Activated naive CD4-positive, alpha-beta T cell treated with anti-CD3 and anti-CD28 coated beads, Interleukin-2, amount 50 U/mL, for 72 hours (primary cell): ENCODE measurements around the gene WDR49. TPM values are rescaled to one million over a fixed set of nuclear protein-coding genes. Genes with fewer than 3 reads are reported as not detected.
A peak's percentile ranks its signal among the peaks of the same experiment; 100 is the strongest.

ENCODE experiments used
- ATAC-seq, 2 donors: fragments of 150-1000 bp; cut with Tn5 transposase; 2 replicates each; pipeline ENCODE4 v1.10.0; 2021; ENCODE audit warnings: mild to moderate bottlenecking in 2 of 2, moderate library complexity in 2 of 2
- DNase-seq, 2 donors: peaks; one replicate each; pipeline ENCODE4 v3.0.0; 2021 to 2022; ENCODE audit warnings: low spot score in 2 of 2
- H3K27ac Mint-ChIP-seq, 2 donors: one replicate each; pipeline ENCODE4 v1.8.0; 2022; ENCODE audit warnings: mild to moderate bottlenecking in 2 of 2, mixed read lengths in 2 of 2
- H3K36me3 Mint-ChIP-seq, 2 donors: one replicate each; pipeline ENCODE4 v1.8.0; 2022; ENCODE audit warnings: mixed read lengths in 2 of 2
- H3K9me3 Mint-ChIP-seq, 2 donors: one replicate each; pipeline ENCODE4 v1.8.0; 2022; ENCODE audit warnings: mixed read lengths in 2 of 2
- total RNA-seq, 2 donors: library from RNA; stranded (reverse); gene quantifications; one replicate each; pipeline ENCODE4 v1.2.3, GENCODE V29; 2022

WDR49 gene
- 1 to 10 TPM in 1 of 2 donors, under 1 TPM in 1; 0.18 to 1.1 TPM for total RNA-seq

GRCh38 chr3:167653760-167654159 is at the start of gene WDR49:
WDR49 (minus strand) TSS chr3:167653942; CDS start chr3:167653425, 517 bp downstream.
- no peak for ATAC-seq
- Mint-ChIP-seq H3K9me3 (no peaks in the 10 kb centered on the region), H3K36me3 (no peaks in the 10 kb centered on the region), H3K27ac (no peak within 1 kb of the TSS)
- no peak for DNase-seq

DNA sequence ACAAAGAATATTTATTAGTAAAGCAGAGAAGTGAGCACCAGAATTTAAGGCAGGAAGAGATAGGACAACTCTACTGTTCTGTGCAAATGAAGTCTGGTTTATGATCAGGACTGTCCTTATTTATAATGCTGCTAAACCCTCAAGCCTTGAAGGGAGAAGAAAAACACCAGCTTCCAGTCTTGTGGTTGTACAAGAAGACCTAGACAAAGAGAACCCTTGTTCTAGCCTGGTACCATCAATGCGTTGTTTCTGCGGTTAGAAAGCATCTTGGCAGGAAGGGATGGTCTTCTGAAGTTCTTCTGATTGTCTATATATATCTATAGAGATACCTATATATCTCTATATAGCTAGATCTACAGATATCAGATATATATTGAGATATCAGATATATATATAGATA is 47.2 kb upstream of the WDR49 start:
- Mint-ChIP-seq H3K36me3 (peaks cover 4 to 5% of the 10 kb centered on the region in 2 donors), H3K9me3 (no peaks in the 10 kb centered on the region), H3K27ac (peak overlapping the region in 1 of 2 donors; percentile 4)
- ATAC-seq (no peak), DNase-seq (no peak)

DNA sequence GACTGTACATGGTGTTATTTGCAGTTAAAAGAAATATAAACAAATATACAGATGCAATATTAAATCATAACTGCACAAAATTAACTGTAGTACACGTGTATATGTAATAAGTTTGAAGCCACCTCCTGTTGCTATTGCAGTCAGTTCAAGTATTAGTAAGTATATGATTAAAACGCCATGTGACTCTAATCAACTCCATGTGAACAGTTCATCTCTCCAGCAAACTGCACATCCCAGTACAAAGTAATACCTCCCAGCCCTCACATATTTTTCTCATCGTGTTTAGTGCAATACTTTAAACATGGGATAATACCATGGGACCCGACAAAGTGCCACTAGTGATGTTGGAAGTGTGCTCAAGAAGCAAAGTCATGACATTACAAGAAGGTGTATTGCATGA is 46.3 kb upstream of the WDR49 start:
- Mint-ChIP-seq H3K36me3 (peaks cover 0 to 5% of the 10 kb centered on the region in 2 donors), H3K27ac (no peak overlapping the region), H3K9me3 (no peaks in the 10 kb centered on the region)
- ATAC-seq (no peak), DNase-seq (no peak)

GRCh38 chr3:167694121-167694520 is 40.4 kb upstream of the WDR49 start:
- DNase-seq = no peak
- Mint-ChIP-seq H3K27ac (no peak overlapping the region), H3K9me3 (no peaks in the 10 kb centered on the region), H3K36me3 (peaks cover 13 to 24% of the 10 kb centered on the region in 2 donors)
- ATAC-seq = no peak

DNA sequence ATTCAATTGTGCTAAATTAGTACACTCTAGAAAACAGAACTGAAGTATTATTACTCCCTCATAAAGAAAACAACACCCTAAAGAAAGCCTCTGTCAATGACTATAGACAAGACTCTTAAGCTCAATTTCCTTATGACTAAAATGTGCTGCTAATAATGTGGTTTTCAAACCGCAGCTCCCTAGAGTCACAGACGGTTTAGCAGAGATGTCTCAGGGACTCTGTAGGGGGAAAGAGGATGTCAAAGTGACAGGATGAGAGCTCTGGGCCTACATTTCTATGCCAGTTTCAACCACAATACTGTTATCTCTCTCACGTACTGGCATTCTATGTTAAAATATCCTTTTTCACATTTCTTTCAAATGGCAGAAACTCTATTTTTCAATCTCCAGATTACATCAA is 37.6 kb upstream of the WDR49 start:
- ATAC-seq (peak; percentile 98 to 100), DNase-seq (peak in 1 of 2 donors; percentile 33)
- Mint-ChIP-seq H3K27ac (no peak overlapping the region), H3K36me3 (peaks cover 13 to 25% of the 10 kb centered on the region in 2 donors), H3K9me3 (no peaks in the 10 kb centered on the region)

- peak; percentile 52 to 67 for ATAC-seq
- H3K36me3 Mint-ChIP-seq = peaks cover 5 to 24% of the 10 kb centered on the region in 2 donors
- peak in 1 of 2 donors; percentile 71 for DNase-seq
- no peaks in the 10 kb centered on the region for H3K9me3 Mint-ChIP-seq
- no peak overlapping the region for H3K27ac Mint-ChIP-seq
These were observed 30.7 kb upstream of the WDR49 start for GRCh38 chr3:167684388-167684993.

- ATAC-seq (no peak), DNase-seq (no peak)
- H3K9me3 Mint-ChIP-seq = peaks cover 21 to 24% of the 10 kb centered on the region in 2 donors
- H3K36me3 Mint-ChIP-seq = peaks cover 36 to 65% of the 10 kb centered on the region in 2 donors
- no peak overlapping the region for H3K27ac Mint-ChIP-seq
These were observed 25.8 kb upstream of the WDR49 start for GRCh38 chr3:167679526-167679925.

DNA sequence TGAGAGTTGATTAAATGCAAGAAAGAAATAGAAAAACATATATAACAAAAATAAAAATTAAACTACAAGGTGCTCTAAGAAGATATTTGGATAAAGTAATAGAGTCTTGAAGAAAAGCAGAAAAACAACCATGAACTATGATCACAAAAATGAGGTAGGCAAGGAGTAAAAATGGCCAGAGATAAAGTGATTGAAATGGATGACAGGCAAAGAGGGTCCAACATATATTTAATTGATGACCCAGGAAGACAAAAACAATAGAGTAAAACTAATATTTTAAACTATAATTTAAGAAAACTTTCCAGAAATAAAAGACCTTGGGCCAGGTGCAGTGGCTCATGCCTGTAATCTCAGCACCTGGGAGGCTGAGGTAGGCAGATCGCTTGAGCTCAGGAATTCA is 22.1 kb upstream of the WDR49 start:
- peaks cover 45 to 68% of the 10 kb centered on the region in 2 donors for H3K36me3 Mint-ChIP-seq

GRCh38 chr3:167673221-167673620 is 19.5 kb upstream of the WDR49 start:
- ATAC-seq (no peak), DNase-seq (no peak)
- Mint-ChIP-seq H3K9me3 (peaks cover 27 to 32% of the 10 kb centered on the region in 2 donors), H3K36me3 (peaks cover 39 to 44% of the 10 kb centered on the region in 2 donors), H3K27ac (no peak overlapping the region)

More for the DNA sequence above, 22.1 kb upstream of the WDR49 start:
- peak overlapping the region in 1 of 2 donors; percentile 6 for H3K27ac Mint-ChIP-seq
- DNase-seq (no peak), ATAC-seq (no peak)
- peaks cover 27 to 32% of the 10 kb centered on the region in 2 donors for H3K9me3 Mint-ChIP-seq

DNA sequence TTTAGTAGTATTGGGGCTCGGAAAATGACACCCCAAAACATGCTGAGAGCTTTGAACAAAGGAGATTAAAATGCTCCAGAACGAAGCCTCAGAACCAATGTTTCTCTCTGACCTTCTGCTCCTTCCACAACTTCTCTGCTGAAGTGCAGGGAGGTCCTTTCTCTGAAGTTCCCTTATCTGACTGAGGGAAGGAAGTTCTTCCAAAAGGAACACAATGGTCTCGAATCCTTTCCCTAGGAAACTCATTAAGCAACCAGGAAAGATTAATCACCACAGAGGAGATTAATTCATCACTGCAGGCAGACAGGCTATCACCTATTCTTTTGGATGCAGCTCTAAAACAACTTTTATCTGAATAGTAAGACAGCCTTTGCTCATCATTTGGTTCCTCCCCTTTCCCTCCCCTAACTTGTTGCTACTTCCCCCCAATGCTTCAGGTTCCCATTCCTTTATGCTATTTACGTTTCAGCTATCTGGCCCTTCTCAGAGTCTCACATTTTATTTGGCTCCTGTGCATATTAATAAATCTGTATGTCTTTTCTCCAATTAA is 18.2 kb upstream of the WDR49 start:
- no peak for ATAC-seq
- H3K27ac Mint-ChIP-seq = no peak overlapping the region
- peaks cover 33 to 34% of the 10 kb centered on the region in 2 donors for H3K36me3 Mint-ChIP-seq
- DNase-seq = no peak
- H3K9me3 Mint-ChIP-seq = peaks cover 22 to 28% of the 10 kb centered on the region in 2 donors

DNA sequence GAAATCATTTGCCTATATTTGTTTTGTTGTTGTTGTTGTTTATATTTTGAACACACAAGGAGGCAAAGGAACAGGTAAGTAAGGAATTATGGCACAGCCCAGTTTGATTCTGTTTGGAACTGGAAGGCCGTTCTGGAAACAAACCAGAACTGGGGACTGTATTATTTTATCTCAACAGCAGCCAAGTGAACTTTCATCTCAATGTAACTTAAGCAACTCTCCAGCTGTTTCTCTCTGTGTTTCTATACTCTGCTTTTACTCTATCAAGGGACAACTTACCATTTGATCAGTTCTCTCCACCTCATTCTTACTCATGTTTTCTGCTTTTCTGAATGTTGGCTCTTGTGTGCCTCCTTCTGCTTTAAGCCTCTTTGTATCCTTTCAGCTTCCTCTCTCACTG is 16.0 kb upstream of the WDR49 start:
- Mint-ChIP-seq H3K27ac (no peak overlapping the region), H3K36me3 (peaks cover 10 to 11% of the 10 kb centered on the region in 2 donors), H3K9me3 (peaks cover 8 to 13% of the 10 kb centered on the region in 2 donors)
- DNase-seq (no peak), ATAC-seq (no peak)

DNA sequence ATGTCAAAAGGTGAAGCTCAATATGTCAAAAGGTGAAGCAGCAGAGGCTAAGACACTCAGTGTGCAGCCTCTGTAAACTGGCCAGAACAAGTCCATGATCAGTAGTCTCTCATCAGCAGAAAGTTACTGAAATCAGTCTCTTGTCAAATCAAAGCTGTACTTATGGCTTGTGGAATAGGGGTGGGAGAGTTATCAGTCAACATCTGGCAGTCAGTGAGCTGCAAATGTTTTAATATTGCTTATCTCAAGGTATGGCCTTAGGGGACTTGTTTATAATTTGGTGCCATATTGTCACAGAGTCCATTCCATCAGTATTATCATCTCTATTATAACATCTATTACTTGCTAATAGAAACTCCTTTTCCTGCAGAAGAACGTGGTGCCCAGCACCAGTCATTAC is 14.9 kb upstream of the WDR49 start:
- DNase-seq (no peak), ATAC-seq (no peak)
- H3K36me3 Mint-ChIP-seq = peaks cover 0 to under 1% of the 10 kb centered on the region in 2 donors
- H3K27ac Mint-ChIP-seq = no peak overlapping the region
- peaks cover 4 to 10% of the 10 kb centered on the region in 2 donors for H3K9me3 Mint-ChIP-seq

GRCh38 chr3:167666563-167666962 is 12.8 kb upstream of the WDR49 start:
- H3K9me3 Mint-ChIP-seq = peaks cover 7 to 10% of the 10 kb centered on the region in 2 donors
- DNase-seq (no peak), ATAC-seq (no peak)
- H3K27ac Mint-ChIP-seq = no peak overlapping the region
- H3K36me3 Mint-ChIP-seq = no peaks in the 10 kb centered on the region

GRCh38 chr3:167662919-167663400 is 9.2 kb upstream of the WDR49 start:
- no peak for ATAC-seq
- Mint-ChIP-seq H3K27ac (no peak overlapping the region), H3K9me3 (peaks cover 7 to 14% of the 10 kb centered on the region in 2 donors), H3K36me3 (no peaks in the 10 kb centered on the region)
- DNase-seq = no peak

DNA sequence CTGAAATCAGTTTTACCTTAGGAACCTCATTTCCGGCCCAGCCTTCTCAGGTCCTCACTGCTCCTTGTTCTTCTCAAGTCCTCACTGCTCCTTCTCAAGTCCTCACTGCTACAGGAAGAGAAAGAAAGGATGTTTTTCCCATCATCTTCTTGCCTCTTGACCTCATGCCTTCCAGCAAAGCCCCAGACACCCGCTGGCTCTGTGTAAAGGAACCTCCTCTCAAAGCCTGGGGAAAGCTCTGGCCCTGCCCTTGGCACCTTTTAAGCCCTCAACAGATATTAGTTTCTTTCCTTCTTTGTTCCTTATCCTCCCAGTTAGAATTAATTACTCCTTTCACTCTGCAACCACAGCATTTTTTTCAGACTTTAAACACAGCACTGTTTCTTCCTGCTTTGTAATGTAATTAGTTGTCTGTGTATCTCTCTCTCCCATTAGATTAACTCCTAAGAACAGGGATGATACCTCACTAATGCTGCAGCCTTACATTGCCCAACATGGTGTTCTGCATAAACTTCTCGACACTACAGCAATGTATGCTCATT is 4.0 kb upstream of the WDR49 start:
- ATAC-seq = no peak

DNA sequence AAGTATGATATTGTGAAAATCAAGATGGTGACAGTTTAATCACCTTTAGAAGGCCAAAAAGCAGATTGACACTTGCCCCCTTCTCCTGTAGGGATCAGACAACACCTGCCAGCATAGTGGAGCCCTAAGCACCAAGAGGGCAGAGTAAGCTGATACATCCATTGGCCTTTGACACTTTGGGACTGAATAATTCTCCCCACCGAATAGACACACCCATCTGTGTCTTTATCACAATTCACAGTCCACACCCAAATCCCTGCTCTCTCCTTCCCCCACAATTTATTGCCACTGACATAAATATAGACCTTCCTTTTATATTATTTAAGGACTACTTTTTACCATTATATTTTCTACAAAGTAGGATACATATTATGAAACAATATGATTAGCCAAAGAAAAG is 3.1 kb upstream of the WDR49 start:
- Mint-ChIP-seq H3K36me3 (no peaks in the 10 kb centered on the region), H3K27ac (no peak overlapping the region), H3K9me3 (peaks cover 0 to 3% of the 10 kb centered on the region in 2 donors)
- DNase-seq (no peak), ATAC-seq (no peak)

More for the DNA sequence above, 4.0 kb upstream of the WDR49 start:
- Mint-ChIP-seq H3K36me3 (no peaks in the 10 kb centered on the region), H3K27ac (no peak overlapping the region), H3K9me3 (peaks cover 0 to 3% of the 10 kb centered on the region in 2 donors)
- no peak for DNase-seq

DNA sequence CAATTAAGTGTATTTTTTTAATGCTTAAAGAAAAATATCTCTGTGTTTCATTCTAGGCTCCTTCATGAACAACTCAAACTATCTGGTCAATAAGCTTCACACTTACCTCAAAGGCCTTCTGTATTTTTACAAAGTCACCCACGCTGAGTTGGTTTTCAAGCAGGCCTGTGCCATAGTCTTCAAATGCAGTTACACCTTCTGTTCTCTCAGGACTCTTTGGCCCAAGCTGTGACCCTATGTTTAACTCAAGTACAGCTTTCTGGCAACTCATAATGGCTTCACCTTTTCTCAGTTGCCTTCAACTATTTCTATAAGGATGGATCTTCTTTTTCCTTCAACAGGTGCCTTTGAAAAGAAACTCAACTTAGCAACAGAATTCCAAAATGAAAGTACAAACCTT is 587 bp downstream of the WDR49 start:
- H3K9me3 Mint-ChIP-seq = no peaks in the 10 kb centered on the region
- no peaks in the 10 kb centered on the region for H3K36me3 Mint-ChIP-seq
- no peak for ATAC-seq
- no peak overlapping the region for H3K27ac Mint-ChIP-seq
- no peak for DNase-seq
